Keratinocyte (primary cell): ENCODE results near the gene CERK. TPM values are rescaled to one million over a fixed set of nuclear protein-coding genes. Genes with fewer than 3 reads are reported as not detected.

Source experiments
- DNase-seq: peaks from one replicate; pipeline ENCODE4 v3.0.0-alpha.2; 2011; ENCODE audit warnings: low read depth, missing footprints, low spot score
- FAIRE-seq: peaks from 2 replicates; lab custom pipeline; 2011; peaks lifted over from hg19 to GRCh38; lab: Jason Lieb, UNC
- H2AFZ ChIP-seq: 2 replicates; pipeline ENCODE4 v1.6.0; 2012; ENCODE audit warnings: low read length, control low read depth, inconsistent platforms; ENCODE audit not compliant: control insufficient read depth
- H3K27ac ChIP-seq: 2 replicates; pipeline ENCODE4 v1.5.1; 2011; ENCODE audit warnings: low read length; ENCODE audit not compliant: control insufficient read depth, insufficient read depth
- H3K27me3 ChIP-seq: 3 replicates; pipeline ENCODE4 v1.6.0; 2011; ENCODE audit warnings: low read length; ENCODE audit not compliant: control insufficient read depth, insufficient read depth; ENCODE audit errors: extremely low read depth
- H3K36me3 ChIP-seq, 2 experiments: 2 replicates in 1 of 2; 3 replicates in 1 of 2; pipeline ENCODE4 v1.5.1; 2011; ENCODE audit warnings: low read length in 2 of 2, mild to moderate bottlenecking in 1 of 2; ENCODE audit not compliant: control insufficient read depth in 2 of 2, insufficient read depth in 2 of 2; ENCODE audit errors: extremely low read depth in 1 of 2
- H3K4me1 ChIP-seq: 3 replicates; pipeline ENCODE4 v1.5.1; 2011; ENCODE audit warnings: low read length; ENCODE audit not compliant: control insufficient read depth, insufficient read depth; ENCODE audit errors: extremely low read depth
- H3K4me2 ChIP-seq: 3 replicates; pipeline ENCODE4 v1.6.0; 2011; ENCODE audit warnings: low read depth, low read length; ENCODE audit not compliant: control insufficient read depth, insufficient read depth; ENCODE audit errors: extremely low read depth
- H3K4me3 ChIP-seq, 3 experiments: fragments of 200-600 bp in 1 of 3; sonication (generic) in 1 of 3; 2 replicates in 2 of 3; 3 replicates in 1 of 3; pipeline ENCODE4 v1.5.1; 2011 to 2016; ENCODE audit warnings: low read length in 3 of 3, mild to moderate bottlenecking in 3 of 3, control low read depth in 2 of 3, inconsistent platforms in 1 of 3, low read depth in 1 of 3, mixed read lengths in 1 of 3, mixed run types in 1 of 3, moderate library complexity in 1 of 3; ENCODE audit not compliant: control insufficient read depth in 2 of 3, insufficient read depth in 2 of 3; ENCODE audit errors: extremely low read depth in 1 of 3
- H3K79me2 ChIP-seq: 2 replicates; pipeline ENCODE4 v1.6.0; 2012; ENCODE audit warnings: low read length; ENCODE audit not compliant: control insufficient read depth, insufficient read depth
- H3K9ac ChIP-seq: 3 replicates; pipeline ENCODE4 v1.6.0; 2011; ENCODE audit warnings: low read length; ENCODE audit not compliant: control insufficient read depth, insufficient read depth; ENCODE audit errors: extremely low read depth
- H3K9me1 ChIP-seq: 3 replicates; pipeline ENCODE4 v1.6.0; 2011; ENCODE audit warnings: low read length; ENCODE audit not compliant: control insufficient read depth, insufficient read depth; ENCODE audit errors: extremely low read depth
- H3K9me3 ChIP-seq: 2 replicates; pipeline ENCODE4 v1.5.1; 2012; ENCODE audit warnings: low read depth, low read length; ENCODE audit not compliant: control insufficient read depth
- H4K20me1 ChIP-seq: 3 replicates; pipeline ENCODE4 v1.6.0; 2011; ENCODE audit warnings: low read length; ENCODE audit not compliant: control insufficient read depth, insufficient read depth; ENCODE audit errors: extremely low read depth
- EZH2 ChIP-seq: IDR thresholded peaks from one replicate; pipeline ENCODE4 v1.6.1; 2012; ENCODE audit warnings: inconsistent platforms, mild to moderate bottlenecking, low read length, moderate library complexity
- dilution Hi-C: fragments of 300-500 bp; cut with MboI; formaldehyde crosslinking; loops from one replicate; pipeline ENCODE4 v1.7.0; 2020; ENCODE audit warnings: low sequenced_read_pairs; ENCODE audit not compliant: extremely low pct_ligation_motif_present
- polyA plus RNA-seq, 5 experiments: library from polyadenylated mRNA; depleted of rRNA in 3 of 5; stranded (reverse) in 3 of 5; stranded (forward) in 1 of 5; unstranded in 1 of 5; fragments of >200 nt; gene quantifications; 1 replicate in 1 of 5; 2 replicates in 3 of 5; 3 replicates in 1 of 5; pipeline versions ENCODE4 v1.2.1 to v1.2.3, GENCODE V29; 2011 to 2012; ENCODE audit warnings: missing spikeins in 2 of 5, low read depth in 1 of 5, low replicate concordance in 1 of 5
- TF ChIP-seq, protein P1 (sequence below), 3 experiments: IDR thresholded peaks in 1 of 3; conservative IDR thresholded peaks in 1 of 3; optimal IDR thresholded peaks in 1 of 3; 2 replicates in 2 of 3; 3 replicates in 1 of 3; pipeline versions ENCODE3 to v1.5.1; 2011; ENCODE audit warnings: low read length in 3 of 3, mild to moderate bottlenecking in 3 of 3, moderate library complexity in 2 of 3, control low read depth in 1 of 3, inconsistent platforms in 1 of 3; ENCODE audit not compliant: insufficient read depth in 2 of 3; ENCODE audit errors: extremely low read depth in 1 of 3

Gene CERK
- polyA plus RNA-seq, 1 donor (not counting 4 experiments of a cell fraction or from before 2014, with no cell fraction given) = 11.9 TPM

DNA sequence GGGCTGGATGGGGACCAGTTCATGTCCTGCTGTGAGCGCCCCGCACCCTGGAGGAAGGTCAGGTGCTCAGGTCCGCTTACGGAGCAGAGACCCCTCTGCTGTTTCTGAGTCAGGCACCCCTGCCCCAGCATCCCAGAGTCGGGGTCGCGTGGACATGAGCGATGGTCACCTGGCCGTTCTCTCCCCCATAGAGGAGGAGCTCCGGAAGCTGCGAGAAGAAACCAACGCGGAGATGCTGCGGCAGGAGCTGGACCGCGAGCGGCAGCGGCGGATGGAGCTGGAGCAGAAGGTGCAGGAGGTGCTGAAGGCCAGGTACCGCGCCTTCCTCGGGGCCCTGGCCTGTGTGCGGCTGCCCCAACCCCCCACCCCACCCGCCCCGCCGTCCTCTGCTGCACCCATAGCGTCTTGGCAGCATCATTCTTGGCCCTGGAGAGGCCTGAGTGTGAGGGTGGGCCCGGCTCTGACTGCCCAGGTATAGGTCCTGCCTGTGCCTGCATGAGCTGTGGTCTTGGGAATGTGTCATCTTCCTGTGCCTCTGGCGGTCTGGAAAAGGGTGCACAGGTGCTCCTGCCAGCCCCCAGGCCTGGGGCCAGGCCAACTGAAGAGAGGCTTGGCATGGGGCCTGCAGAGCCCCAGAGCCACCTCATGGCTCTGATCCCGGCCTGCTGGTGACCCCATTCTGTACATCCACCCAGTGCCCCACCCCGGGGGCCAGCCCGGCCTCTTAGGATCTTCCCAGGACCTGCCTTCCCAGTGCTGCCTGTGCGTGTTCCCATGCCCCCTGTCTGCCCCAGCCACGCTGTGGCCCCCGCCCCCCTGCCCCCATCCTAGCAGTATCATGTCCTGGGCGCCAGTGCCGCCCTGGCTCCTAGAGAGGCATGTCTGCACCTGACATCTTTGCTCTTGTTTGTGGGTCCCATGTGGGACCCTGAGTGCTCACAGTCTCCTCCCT, 79.8 kb downstream of the CERK start:
- H3K9me1 ChIP-seq = no peaks in the 10 kb centered on the region
- H3K36me3 ChIP-seq = peaks cover 0 to 4% of the 10 kb centered on the region in 2 experiments
- no peak overlapping the region for H3K4me3 ChIP-seq
- H3K4me2 ChIP-seq = no peak overlapping the region
- H3K27ac ChIP-seq = no peak overlapping the region
- H3K79me2 ChIP-seq = no peaks in the 10 kb centered on the region
- peak; percentile 96 for FAIRE-seq
- DNase-seq = peak; percentile 93
- no peaks in the 10 kb centered on the region for H3K9me3 ChIP-seq
- no peaks in the 10 kb centered on the region for H3K27me3 ChIP-seq
- dilution Hi-C loops = no loop called here
- peaks cover 16% of the 10 kb centered on the region for H4K20me1 ChIP-seq
- peaks cover 36% of the 10 kb centered on the region for H3K4me1 ChIP-seq
- no peak overlapping the region for H2AFZ ChIP-seq
- H3K9ac ChIP-seq = no peak overlapping the region
- TF ChIP-seq, protein P1, sequence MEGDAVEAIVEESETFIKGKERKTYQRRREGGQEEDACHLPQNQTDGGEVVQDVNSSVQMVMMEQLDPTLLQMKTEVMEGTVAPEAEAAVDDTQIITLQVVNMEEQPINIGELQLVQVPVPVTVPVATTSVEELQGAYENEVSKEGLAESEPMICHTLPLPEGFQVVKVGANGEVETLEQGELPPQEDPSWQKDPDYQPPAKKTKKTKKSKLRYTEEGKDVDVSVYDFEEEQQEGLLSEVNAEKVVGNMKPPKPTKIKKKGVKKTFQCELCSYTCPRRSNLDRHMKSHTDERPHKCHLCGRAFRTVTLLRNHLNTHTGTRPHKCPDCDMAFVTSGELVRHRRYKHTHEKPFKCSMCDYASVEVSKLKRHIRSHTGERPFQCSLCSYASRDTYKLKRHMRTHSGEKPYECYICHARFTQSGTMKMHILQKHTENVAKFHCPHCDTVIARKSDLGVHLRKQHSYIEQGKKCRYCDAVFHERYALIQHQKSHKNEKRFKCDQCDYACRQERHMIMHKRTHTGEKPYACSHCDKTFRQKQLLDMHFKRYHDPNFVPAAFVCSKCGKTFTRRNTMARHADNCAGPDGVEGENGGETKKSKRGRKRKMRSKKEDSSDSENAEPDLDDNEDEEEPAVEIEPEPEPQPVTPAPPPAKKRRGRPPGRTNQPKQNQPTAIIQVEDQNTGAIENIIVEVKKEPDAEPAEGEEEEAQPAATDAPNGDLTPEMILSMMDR (optimal IDR thresholded peaks at IDR 0.05 in 1 of 3, IDR thresholded peaks at IDR 0.05 in 1 of 3, conservative IDR thresholded peaks at IDR 0.05 in 1 of 3; ENCODE audit: extremely low read depth in 1 of 3, insufficient read depth in 2 of 3, low read length in 3 of 3) = no peak
- no peak for TF ChIP-seq EZH2

DNA sequence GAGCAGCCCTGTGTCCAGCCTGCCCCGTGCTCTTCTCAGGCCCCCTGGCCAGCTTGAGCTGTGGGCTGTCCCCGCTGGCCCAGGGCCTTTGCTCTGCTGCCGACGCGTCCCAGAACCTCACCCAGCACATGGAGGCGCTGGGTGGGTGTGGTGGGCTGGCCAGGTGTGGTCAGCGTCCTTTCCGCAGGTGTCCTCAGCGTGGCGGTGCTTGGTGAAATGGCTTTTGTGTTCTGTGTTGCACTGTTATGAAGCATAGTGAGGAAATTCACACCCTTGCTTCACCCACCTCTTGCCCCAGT, 80.4 kb downstream of the CERK start:
- no peak overlapping the region for H3K27ac ChIP-seq
- H3K9me1 ChIP-seq = no peaks in the 10 kb centered on the region
- H3K4me3 ChIP-seq = no peak overlapping the region
- H3K4me2 ChIP-seq = no peak overlapping the region
- peaks cover 36% of the 10 kb centered on the region for H3K4me1 ChIP-seq
- no peak overlapping the region for H3K9ac ChIP-seq
- H2AFZ ChIP-seq = no peak overlapping the region
- DNase-seq (no peak), FAIRE-seq (no peak)
- no peaks in the 10 kb centered on the region for H3K79me2 ChIP-seq
- no peaks in the 10 kb centered on the region for H3K27me3 ChIP-seq
- dilution Hi-C loops = no loop called here
- no peaks in the 10 kb centered on the region for H3K9me3 ChIP-seq
- peaks cover 16% of the 10 kb centered on the region for H4K20me1 ChIP-seq
- TF ChIP-seq, protein P1 (optimal IDR thresholded peaks at IDR 0.05 in 1 of 3, IDR thresholded peaks at IDR 0.05 in 1 of 3, conservative IDR thresholded peaks at IDR 0.05 in 1 of 3; ENCODE audit: extremely low read depth in 1 of 3, insufficient read depth in 2 of 3, low read length in 3 of 3) = no peak
- no peak for TF ChIP-seq EZH2
- peaks cover 0 to under 1% of the 10 kb centered on the region in 2 experiments for H3K36me3 ChIP-seq
